ENCODE data around the gene IFNA13.

IFNA13 gene

GRCh38 chr9:21357479-21358460 is 10.1 kb downstream of the IFNA13 start:
- peak; percentile 46 for DNase-seq

GRCh38 chr9:21350787-21351186 is 17.1 kb downstream of the IFNA13 start, which contains the start of gene IFNA6:
Gene IFNA6 (minus strand): TSS chr9:21350887. CDS start chr9:21350887, 0 bp downstream.
- DNase-seq = no peak

GRCh38 chr9:21348430-21348970 is 19.4 kb downstream of the IFNA13 start:
- no peak for DNase-seq

- no peak for DNase-seq
Observed at GRCh38 chr9:21340735-21341134, 27.1 kb downstream of the IFNA13 start.

- DNase-seq = no peak
Observed at GRCh38 chr9:21336457-21336856, 31.4 kb downstream of the IFNA13 start.

- DNase-seq = peak; percentile 88 to 91
Observed at GRCh38 chr9:21334701-21335632, 32.9 kb downstream of the IFNA13 start, which contains the start of gene KLHL9. Gene KLHL9 (minus strand): TSS chr9:21335404. CDS start chr9:21334859, 545 bp downstream.

GRCh38 chr9:21333226-21333625 is 34.6 kb downstream of the IFNA13 start:
- peak in 1 of 2 donors; percentile 11 for DNase-seq

- no peak for DNase-seq
Observed at GRCh38 chr9:21331676-21332402, 36.0 kb downstream of the IFNA13 start.

GRCh38 chr9:21326526-21327139 is 41.2 kb downstream of the IFNA13 start:
- peak; percentile 37 to 82 for DNase-seq

- peak in 1 of 2 donors; percentile 30 for DNase-seq
Observed at GRCh38 chr9:21324047-21324446, 43.8 kb downstream of the IFNA13 start.

GRCh38 chr9:21322911-21323461 is 44.9 kb downstream of the IFNA13 start:
- no peak for DNase-seq

- DNase-seq = no peak
Observed at GRCh38 chr9:21320465-21320864, 47.4 kb downstream of the IFNA13 start.

GRCh38 chr9:21317956-21318923 is 49.6 kb downstream of the IFNA13 start:
- peak; percentile 31 to 68 for DNase-seq
